Right kidney (tissue), 1 donor: Measurements from ENCODE around the gene ACCS.
A peak's percentile ranks its signal among the peaks of the same experiment; 100 is the strongest.

Experiments used
- DNase-seq: peaks from one replicate; pipeline ENCODE4 v3.0.0-alpha.2; 2016

The ACCS gene

GRCh38 chr11:44037658-44037998 lies 28.4 kb upstream of the ACCS start:
- DNase-seq = no peak

- no peak for DNase-seq
Measured at GRCh38 chr11:44043157-44043556, 22.9 kb upstream of the ACCS start.

- no peak for DNase-seq
Measured at GRCh38 chr11:44046182-44046581, 19.9 kb upstream of the ACCS start.

- no peak for DNase-seq
Measured at GRCh38 chr11:44047298-44047697, 18.8 kb upstream of the ACCS start.

- no peak for DNase-seq
Measured at GRCh38 chr11:44047931-44048431, 18.1 kb upstream of the ACCS start, which contains the start of gene ACCSL. Gene ACCSL (plus strand): TSS chr11:44047981. CDS start chr11:44048037, 56 bp downstream.

- DNase-seq = no peak
Measured at GRCh38 chr11:44049832-44050231, 16.2 kb upstream of the ACCS start.

- DNase-seq = no peak
Measured at GRCh38 chr11:44051171-44051570, 14.9 kb upstream of the ACCS start.

GRCh38 chr11:44057340-44057739 lies 8.7 kb upstream of the ACCS start:
- no peak for DNase-seq

- DNase-seq = no peak
Measured at GRCh38 chr11:44058275-44058674, 7.8 kb upstream of the ACCS start.

GRCh38 chr11:44065161-44065661 lies 859 bp upstream of the ACCS start:
- DNase-seq = peak; percentile 15

GRCh38 chr11:44066732-44067141 lies 667 bp downstream of the ACCS start:
- no peak for DNase-seq

- DNase-seq = no peak
Measured at GRCh38 chr11:44067266-44067665, 1.2 kb downstream of the ACCS start.

GRCh38 chr11:44068180-44068579 lies 2.1 kb downstream of the ACCS start:
- no peak for DNase-seq

- DNase-seq = no peak
Measured at GRCh38 chr11:44071157-44071556, 5.1 kb downstream of the ACCS start.

GRCh38 chr11:44072757-44073658 lies 6.9 kb downstream of the ACCS start:
- no peak for DNase-seq

GRCh38 chr11:44078794-44079193 lies 12.7 kb downstream of the ACCS start:
- DNase-seq = no peak

GRCh38 chr11:44079376-44079775 lies 13.3 kb downstream of the ACCS start:
- no peak for DNase-seq

- no peak for DNase-seq
Measured at GRCh38 chr11:44080951-44081350, 14.9 kb downstream of the ACCS start.

- DNase-seq = no peak
Measured at GRCh38 chr11:44082645-44083044, 16.6 kb downstream of the ACCS start.

GRCh38 chr11:44083433-44083832 lies 17.4 kb downstream of the ACCS start:
- DNase-seq = no peak

- DNase-seq = no peak
Measured at GRCh38 chr11:44083906-44084305, 17.8 kb downstream of the ACCS start.

- DNase-seq = no peak
Measured at GRCh38 chr11:44085330-44085729, 19.3 kb downstream of the ACCS start.

GRCh38 chr11:44088377-44088776 lies 22.3 kb downstream of the ACCS start:
- no peak for DNase-seq

GRCh38 chr11:44088871-44089270 lies 22.8 kb downstream of the ACCS start:
- DNase-seq = no peak
